ENCODE results near the gene FMR1NB. TPM values are rescaled to one million over a fixed set of nuclear protein-coding genes. Genes with fewer than 3 reads are reported as not detected.

FMR1NB gene
- total and polyA plus RNA-seq, 2 of the 4 experiments (the other 2 are of a cell fraction), result not detected

DNA sequence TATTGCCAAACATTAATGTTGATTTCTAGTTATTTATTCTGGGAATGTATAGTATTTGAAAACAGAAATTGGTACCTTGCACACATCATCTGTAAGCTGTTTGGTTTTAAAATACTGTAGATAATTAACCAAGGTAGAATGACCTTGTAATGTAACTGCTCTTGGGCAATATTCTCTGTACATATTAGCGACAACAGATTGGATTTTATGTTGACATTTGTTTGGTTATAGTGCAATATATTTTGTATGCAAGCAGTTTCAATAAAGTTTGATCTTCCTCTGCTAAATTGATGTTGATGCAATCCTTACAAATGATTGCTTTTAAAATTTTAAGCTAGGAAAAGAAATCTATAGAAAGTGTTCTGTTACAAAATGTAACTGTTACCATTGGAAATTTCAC lies 30.8 kb upstream of the FMR1NB start:
- dilution Hi-C loops (cut with HindIII; ENCODE audit: low sequenced_read_pairs, unreplicated experiment), result no loop called here
- H4K20me1 ChIP-seq (ENCODE audit: insufficient read depth, low read length), result no peaks in the 10 kb centered on the region
- CTCF ChIA-PET, result interaction anchor here (0.5 kb wide), 1 partner anchor 439 kb away, joined by 6 read pairs; no protein-coding TSS in a partner anchor

More for the DNA sequence above, 30.8 kb upstream of the FMR1NB start:
- Histone ChIP-seq H2AK5ac (ENCODE audit: low read depth, low read length) (no peak overlapping the region), H4K5ac (ENCODE audit: low read depth, low read length) (no peak overlapping the region), H3K4me1 (ENCODE audit: control insufficient read depth, insufficient read depth, low read length) (no peaks in the 10 kb centered on the region), H2AK9ac (replicated peaks; ENCODE audit: low read depth, low read length, poor library complexity) (no peak overlapping the region), H3K23ac (ENCODE audit: low read depth, low read length) (no peak overlapping the region), H3K27ac (ENCODE audit: insufficient read depth, low read length) (no peak overlapping the region), H3K79me1 (ENCODE audit: low read depth in 1 of 2, low read length in 2 of 2) (no peaks in the 10 kb centered on the region), H2BK120ac (ENCODE audit: low read depth, low read length) (no peak overlapping the region), H3K9me3 (ENCODE audit: control insufficient read depth, insufficient read depth, low read length) (no peaks in the 10 kb centered on the region), H3K9ac (ENCODE audit: low read depth, low read length) (no peak overlapping the region), H3K18ac (ENCODE audit: low read depth, low read length) (no peak overlapping the region), H2AFZ (replicated peaks; ENCODE audit: low read length, poor library complexity) (no peak overlapping the region), H3K56ac (ENCODE audit: extremely low read depth, insufficient read depth, low read length) (no peak overlapping the region), H3K27me3 (ENCODE audit: control insufficient read depth, insufficient read depth, low read length) (no peaks in the 10 kb centered on the region), H3K4me2 (ENCODE audit: low read depth, low read length) (no peak overlapping the region), H3K9me1 (ENCODE audit: insufficient read depth, low read length) (no peaks in the 10 kb centered on the region), H2BK5ac (ENCODE audit: low read depth, low read length, poor library complexity, severe bottlenecking) (no peak overlapping the region), H2BK20ac (ENCODE audit: low read depth, low read length) (no peak overlapping the region), H4K8ac (ENCODE audit: low read depth in 2 of 2, low read length in 2 of 2) (no peak overlapping the region), H3K14ac (replicated peaks; ENCODE audit: low read depth, low read length) (no peak overlapping the region), H3K4me3 (ENCODE audit: insufficient read depth, low read depth, low read length) (no peak overlapping the region), H2BK15ac (ENCODE audit: low read depth, low read length) (no peak overlapping the region), H3K4ac (ENCODE audit: low read depth, low read length) (no peak overlapping the region), H4K91ac (ENCODE audit: insufficient read depth, low read depth, low read length) (no peak overlapping the region), H3K36me3 (ENCODE audit: control insufficient read depth, insufficient read depth, low read length) (no peaks in the 10 kb centered on the region)
- intact Hi-C loops (cut with micrococcal nuclease), result no loop called here
- no CpG with 5 or more reads among the region's 1 CpG for WGBS, 2 experiments (ENCODE audit: extremely low coverage in 2 of 2, insufficient read length in 1 of 2)
- ATAC-seq (ENCODE audit: low read depth) (no peak), DNase-seq (no peak)
- in situ Hi-C loops (cut with MboI; ENCODE audit: low sequenced_read_pairs), result no loop called here
- POLR2A ChIA-PET (ENCODE audit: unreplicated experiment), result no interaction called here
- no TSS peak for BruUV-seq (replicated peaks)
- TF ChIP-seq RAD21 (IDR thresholded peaks at IDR 0.05; ENCODE audit: low read length) (no peak), RFX5 (IDR thresholded peaks at IDR 0.05; ENCODE audit: low read depth, low read length) (no peak), CEBPB (IDR thresholded peaks at IDR 0.05; ENCODE audit: low read depth, low read length) (no peak), NFE2L2 (IDR thresholded peaks at IDR 0.05; ENCODE audit: low read depth, low read length) (no peak), MAZ (IDR thresholded peaks at IDR 0.05; ENCODE audit: borderline replicate concordance, low read depth, low read length) (no peak), BHLHE40 (IDR thresholded peaks at IDR 0.05; ENCODE audit: low read depth, low read length) (no peak), SMC3 (IDR thresholded peaks at IDR 0.05; ENCODE audit: low read depth, low read length) (no peak), MXI1 (IDR thresholded peaks at IDR 0.05; ENCODE audit: borderline replicate concordance, low read depth, low read length) (no peak), MAFK (IDR thresholded peaks at IDR 0.05; ENCODE audit: low read depth, low read length) (no peak), CHD1 (IDR thresholded peaks at IDR 0.05; ENCODE audit: low read depth, low read length) (no peak), POLR2A (IDR thresholded peaks at IDR 0.05; ENCODE audit: low read depth, low read length) (no peak), RCOR1 (IDR thresholded peaks at IDR 0.05; ENCODE audit: insufficient replicate concordance, low read length) (no peak), FOS (IDR thresholded peaks at IDR 0.05; ENCODE audit: low read depth, low read length) (no peak)
- TF ChIP-seq, protein P1, sequence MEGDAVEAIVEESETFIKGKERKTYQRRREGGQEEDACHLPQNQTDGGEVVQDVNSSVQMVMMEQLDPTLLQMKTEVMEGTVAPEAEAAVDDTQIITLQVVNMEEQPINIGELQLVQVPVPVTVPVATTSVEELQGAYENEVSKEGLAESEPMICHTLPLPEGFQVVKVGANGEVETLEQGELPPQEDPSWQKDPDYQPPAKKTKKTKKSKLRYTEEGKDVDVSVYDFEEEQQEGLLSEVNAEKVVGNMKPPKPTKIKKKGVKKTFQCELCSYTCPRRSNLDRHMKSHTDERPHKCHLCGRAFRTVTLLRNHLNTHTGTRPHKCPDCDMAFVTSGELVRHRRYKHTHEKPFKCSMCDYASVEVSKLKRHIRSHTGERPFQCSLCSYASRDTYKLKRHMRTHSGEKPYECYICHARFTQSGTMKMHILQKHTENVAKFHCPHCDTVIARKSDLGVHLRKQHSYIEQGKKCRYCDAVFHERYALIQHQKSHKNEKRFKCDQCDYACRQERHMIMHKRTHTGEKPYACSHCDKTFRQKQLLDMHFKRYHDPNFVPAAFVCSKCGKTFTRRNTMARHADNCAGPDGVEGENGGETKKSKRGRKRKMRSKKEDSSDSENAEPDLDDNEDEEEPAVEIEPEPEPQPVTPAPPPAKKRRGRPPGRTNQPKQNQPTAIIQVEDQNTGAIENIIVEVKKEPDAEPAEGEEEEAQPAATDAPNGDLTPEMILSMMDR (conservative IDR thresholded peaks at IDR 0.05; ENCODE audit: low read depth, low read length), result no peak
- TF ChIP-seq, protein P2, sequence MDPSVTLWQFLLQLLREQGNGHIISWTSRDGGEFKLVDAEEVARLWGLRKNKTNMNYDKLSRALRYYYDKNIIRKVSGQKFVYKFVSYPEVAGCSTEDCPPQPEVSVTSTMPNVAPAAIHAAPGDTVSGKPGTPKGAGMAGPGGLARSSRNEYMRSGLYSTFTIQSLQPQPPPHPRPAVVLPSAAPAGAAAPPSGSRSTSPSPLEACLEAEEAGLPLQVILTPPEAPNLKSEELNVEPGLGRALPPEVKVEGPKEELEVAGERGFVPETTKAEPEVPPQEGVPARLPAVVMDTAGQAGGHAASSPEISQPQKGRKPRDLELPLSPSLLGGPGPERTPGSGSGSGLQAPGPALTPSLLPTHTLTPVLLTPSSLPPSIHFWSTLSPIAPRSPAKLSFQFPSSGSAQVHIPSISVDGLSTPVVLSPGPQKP (IDR thresholded peaks at IDR 0.05; ENCODE audit: borderline replicate concordance, low read depth, low read length), result no peak
- TF ChIP-seq, protein P3, sequence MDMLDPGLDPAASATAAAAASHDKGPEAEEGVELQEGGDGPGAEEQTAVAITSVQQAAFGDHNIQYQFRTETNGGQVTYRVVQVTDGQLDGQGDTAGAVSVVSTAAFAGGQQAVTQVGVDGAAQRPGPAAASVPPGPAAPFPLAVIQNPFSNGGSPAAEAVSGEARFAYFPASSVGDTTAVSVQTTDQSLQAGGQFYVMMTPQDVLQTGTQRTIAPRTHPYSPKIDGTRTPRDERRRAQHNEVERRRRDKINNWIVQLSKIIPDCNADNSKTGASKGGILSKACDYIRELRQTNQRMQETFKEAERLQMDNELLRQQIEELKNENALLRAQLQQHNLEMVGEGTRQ (IDR thresholded peaks at IDR 0.05; ENCODE audit: low read depth, low read length), result no peak

Data from IMR-90 (cell line).